GM12878 (cell line): ENCODE results near the gene PILRB. TPM values are rescaled to one million over a fixed set of nuclear protein-coding genes. Genes with fewer than 3 reads are reported as not detected.

ENCODE experiments used
- ATAC-seq: fragments of 200-7000 bp; cut with Tn5 transposase; 3 replicates; pipeline ENCODE4 v1.9.1; 2020; ENCODE audit warnings: mild to moderate bottlenecking, moderate library complexity
- BruUV-seq: library from RNA; stranded (reverse); fragments of 400-500 nt; replicated peaks from 2 replicates; lab custom pipeline; 2021; lab: Mats Ljungman, UMichigan
- CTCF ChIA-PET: fragments of 300-600 bp; sonication (Branson Sonifier 250); formaldehyde crosslinking; extraction: SDS; loops from one replicate; lab custom pipeline; 2021; ENCODE audit warnings: inconsistent platforms; lab: Yijun Ruan, JAX
- POLR2A ChIA-PET: fragments of 350-600 bp; formaldehyde crosslinking; extraction: SDS; loops from one replicate; lab custom pipeline; 2021; ENCODE audit warnings: inconsistent platforms; lab: Charles Lee
- RAD21 ChIA-PET: fragments of 300-600 bp; sonication (Branson Sonifier 250); formaldehyde crosslinking; loops from one replicate; lab custom pipeline; 2023; ENCODE audit warnings: antibody characterized with exemption; ENCODE audit not compliant: unreplicated experiment; lab: Charles Lee
- SMC1A ChIA-PET: fragments of 300-600 bp; sonication (Branson Sonifier 250); formaldehyde crosslinking; loops from one replicate; lab custom pipeline; 2023; ENCODE audit not compliant: unreplicated experiment, uncharacterized antibody; lab: Charles Lee
- DNase-seq: peaks from one replicate; pipeline ENCODE4 v3.0.0-alpha.2; 2011; ENCODE audit warnings: low read depth, low spot score
- FAIRE-seq: peaks from 3 replicates; lab custom pipeline; 2011; peaks lifted over from hg19 to GRCh38; lab: Jason Lieb, UNC
- H2AFZ ChIP-seq: 2 replicates; pipeline ENCODE4 v1.6.0; 2011; ENCODE audit warnings: low read depth, low read length, control low read depth; ENCODE audit not compliant: control insufficient read depth
- H3K27ac ChIP-seq: 2 replicates; pipeline ENCODE4 v1.5.1; 2011; ENCODE audit warnings: control low read depth; ENCODE audit not compliant: control insufficient read depth, insufficient read depth
- H3K27me3 ChIP-seq, 2 experiments: replicated peaks in 1 of 2; 2 replicates each; pipeline versions ENCODE4 v1.6.0 to v1.6.1; 2011; ENCODE audit warnings: low read length in 1 of 2; ENCODE audit not compliant: control insufficient read depth in 2 of 2, insufficient read depth in 2 of 2
- H3K36me3 ChIP-seq, 2 experiments: 2 replicates each; pipeline ENCODE4 v1.5.1; 2011; ENCODE audit warnings: low read length in 1 of 2; ENCODE audit not compliant: control insufficient read depth in 2 of 2, insufficient read depth in 2 of 2
- H3K4me1 ChIP-seq: 2 replicates; pipeline ENCODE4 v1.6.1; 2011; ENCODE audit warnings: mild to moderate bottlenecking, low read length, moderate library complexity, mixed read lengths; ENCODE audit not compliant: control insufficient read depth, insufficient read depth
- H3K4me2 ChIP-seq: 2 replicates; pipeline ENCODE4 v1.6.0; 2011; ENCODE audit warnings: control low read depth; ENCODE audit not compliant: control insufficient read depth, insufficient read depth
- H3K4me3 ChIP-seq: fragments of 200-600 bp; sonication (generic); 2 replicates; pipeline ENCODE4 v1.5.1; 2016
- H3K79me2 ChIP-seq: 2 replicates; pipeline ENCODE4 v1.6.0; 2011; ENCODE audit warnings: low read length; ENCODE audit not compliant: control insufficient read depth, insufficient read depth
- H3K9ac ChIP-seq: 2 replicates; pipeline ENCODE4 v1.8.0; 2011; ENCODE audit warnings: low read length, control low read depth, mixed read lengths; ENCODE audit not compliant: control insufficient read depth, insufficient read depth
- H3K9me3 ChIP-seq: replicated peaks from 3 replicates; pipeline ENCODE4 v1.5.1; 2011; ENCODE audit warnings: mild to moderate bottlenecking, low read length; ENCODE audit not compliant: control insufficient read depth, insufficient read depth
- H4K20me1 ChIP-seq: 2 replicates; pipeline ENCODE4 v1.6.0; 2011; ENCODE audit not compliant: control insufficient read depth, insufficient read depth
- ASH2L ChIP-seq: fragments of 300-600, 200-600 bp; sonication (generic); IDR thresholded peaks from 2 replicates; pipeline ENCODE4 v1.6.1; 2017; ENCODE audit warnings: low read depth, mild to moderate bottlenecking, borderline replicate concordance
- BHLHE40 ChIP-seq, 2 experiments: fragments of 450-650 bp in 1 of 2; IDR thresholded peaks; 2 replicates each; pipeline ENCODE4 v1.6.1; 2011 to 2017; ENCODE audit warnings: low read depth in 2 of 2, borderline replicate concordance in 1 of 2, improper control_type of control experiment in 1 of 2, low read length in 1 of 2, mild to moderate bottlenecking in 1 of 2
- DPF2 ChIP-seq: fragments of 450-650 bp; IDR thresholded peaks from 2 replicates; pipeline ENCODE4 v1.6.1; 2017; ENCODE audit warnings: mild to moderate bottlenecking
- ESRRA ChIP-seq: IDR thresholded peaks from 2 replicates; pipeline ENCODE4 v1.6.1; 2012; ENCODE audit warnings: mild to moderate bottlenecking, low read length, improper control_type of control experiment
- GABPA ChIP-seq: IDR thresholded peaks from 2 replicates; pipeline ENCODE4 v1.6.1; 2014; ENCODE audit warnings: antibody characterized with exemption, low read depth, mild to moderate bottlenecking, inconsistent platforms
- IKZF2 ChIP-seq, 2 experiments: fragments of 450-650 bp; IDR thresholded peaks; 2 replicates each; pipeline ENCODE4 v1.6.1; 2017; ENCODE audit warnings: mild to moderate bottlenecking in 2 of 2, moderate library complexity in 2 of 2
- IRF3 ChIP-seq: fragments of 450-650 bp; IDR thresholded peaks from 2 replicates; pipeline ENCODE4 v1.6.1; 2014; ENCODE audit warnings: mild to moderate bottlenecking
- LARP7 ChIP-seq: fragments of 450-650 bp; IDR thresholded peaks from 2 replicates; pipeline ENCODE4 v1.6.1; 2017; ENCODE audit warnings: mild to moderate bottlenecking
- MAX ChIP-seq: IDR thresholded peaks from 2 replicates; pipeline ENCODE4 v1.6.1; 2012; ENCODE audit warnings: low read depth, low read length, improper control_type of control experiment
- MEF2B ChIP-seq: fragments of 450-650 bp; IDR thresholded peaks from 2 replicates; pipeline ENCODE4 v1.6.1; 2018; ENCODE audit warnings: mild to moderate bottlenecking, moderate library complexity; ENCODE audit not compliant: partially characterized antibody, poor library complexity, severe bottlenecking
- NFIC ChIP-seq: IDR thresholded peaks from 2 replicates; pipeline ENCODE4 v1.6.1; 2012; ENCODE audit warnings: low read depth, mild to moderate bottlenecking, inconsistent platforms, low read length, moderate library complexity
- PBX3 ChIP-seq: IDR thresholded peaks from 2 replicates; pipeline ENCODE4 v1.6.1; 2011; ENCODE audit warnings: mild to moderate bottlenecking, low read depth, low read length, moderate library complexity; ENCODE audit not compliant: insufficient replicate concordance
- POLR2AphosphoS5 ChIP-seq: IDR thresholded peaks from 2 replicates; pipeline ENCODE4 v1.6.1; 2011; ENCODE audit warnings: mild to moderate bottlenecking, low read length, inconsistent platforms
- RBBP5 ChIP-seq: fragments of 200-600 bp; sonication (generic); conservative IDR thresholded peaks from 2 replicates; pipeline ENCODE4 v1.6.1; 2016
- SREBF1 ChIP-seq: IDR thresholded peaks from 2 replicates; pipeline ENCODE4 v1.6.1; 2012; ENCODE audit warnings: mild to moderate bottlenecking, low read length
- SREBF2 ChIP-seq: IDR thresholded peaks from 2 replicates; pipeline ENCODE4 v1.6.1; 2012; ENCODE audit warnings: mild to moderate bottlenecking, low read length
- SRF ChIP-seq, 2 experiments: IDR thresholded peaks; 2 replicates each; pipeline ENCODE4 v1.6.1; 2011; ENCODE audit warnings: low read depth in 2 of 2, low read length in 2 of 2, mild to moderate bottlenecking in 1 of 2, moderate library complexity in 1 of 2
- ZNF207 ChIP-seq: fragments of 450-650 bp; IDR thresholded peaks from 2 replicates; pipeline ENCODE4 v1.6.1; 2014; ENCODE audit warnings: antibody characterized with exemption, mild to moderate bottlenecking, borderline replicate concordance
- WGBS: methylation state at CpG from one replicate; pipeline ENCODE4 v1.1.6; 2016; ENCODE audit warnings: low lambda C conversion rate; ENCODE audit not compliant: insufficient replicate concordance, insufficient coverage; ENCODE audit errors: missing lambda C conversion rate; 5-methylcytosine and 5-hydroxymethylcytosine counted together
- in situ Hi-C: fragments of 300-500 bp; cut with MboI; formaldehyde crosslinking; loops from 9 replicates; pipeline ENCODE4 v1.14.3; 2018; ENCODE audit warnings: mixed read lengths
- intact Hi-C: fragments of 100-400 bp; cut with micrococcal nuclease; formaldehyde crosslinking; loops from one replicate; pipeline ENCODE4 v1.14.2; 2022; ENCODE audit not compliant: unreplicated experiment
- polyA plus RNA-seq, 11 experiments: library from polyadenylated mRNA; depleted of rRNA in 4 of 11; unstranded in 6 of 11; stranded (reverse) in 5 of 11; fragments of >200 nt; fragmentation: Nextera tagmentation in 4 of 11; fragmentation: Illumina TruSeq in 1 of 11; extraction: Ambion mirVana in 4 of 11; extraction: Trizol in 1 of 11; gene quantifications; 1 replicate in 1 of 11; 2 replicates in 10 of 11; pipeline versions ENCODE4 v1.2.1 to v1.2.3, GENCODE V29; 2011 to 2016; ENCODE audit warnings: inconsistent platforms in 2 of 11, missing spikeins in 2 of 11, low read depth in 1 of 11
- total RNA-seq, 4 experiments: library from RNA; depleted of rRNA in 3 of 4; stranded (reverse); fragments of >200 nt in 3 of 4; fragmentation: Illumina TruSeq in 1 of 4; extraction: Trizol in 1 of 4; gene quantifications; 2 replicates each; pipeline versions ENCODE4 v1.2.1 to v1.2.3, GENCODE V29; 2013 to 2021

PILRB gene
- total and polyA plus RNA-seq, 10 of the 15 experiments (the other 5 are each of a cell fraction or from before 2014, with no cell fraction given) = 2.6 to 50.3 (median 22.0) TPM

- ChIA-PET POLR2A (interaction anchor here (1.0 kb wide), 1 partner anchor 53 kb away, joined by 4 read pairs; no protein-coding TSS in a partner anchor), SMC1A (interaction anchor here (1.0 kb wide), 2 partner anchors 23 to 37 kb away, joined by 3 to 5 read pairs; no protein-coding TSS in a partner anchor), CTCF (interaction anchor here (1.1 to 10.0 kb wide), 4 partner anchors 17 to 45 kb away, joined by 3 to 134 read pairs (median 11); no protein-coding TSS in a partner anchor), RAD21 (interaction anchor here (4.1 kb wide), 1 partner anchor 37 kb away, joined by 25 read pairs; no protein-coding TSS in a partner anchor)
- Histone ChIP-seq H3K4me3 (no peak overlapping the region), H3K27me3 (no peaks in the 10 kb centered on the region), H3K4me2 (peak overlapping the region; percentile 19; the same call in 1 of the 2 replicates), H3K27ac (peak overlapping the region; percentile 63), H3K9ac (peak overlapping the region; percentile 49; the same call in 1 of the 2 replicates), H2AFZ (peak overlapping the region; percentile 9; the same call in 1 of the 2 replicates), H3K79me2 (peaks cover 11% of the 10 kb centered on the region), H3K9me3 (no peaks in the 10 kb centered on the region), H4K20me1 (no peaks in the 10 kb centered on the region), H3K36me3 (no peaks in the 10 kb centered on the region), H3K4me1 (peaks cover 67% of the 10 kb centered on the region)
- FAIRE-seq (no peak), DNase-seq (no peak), ATAC-seq (no peak)
- intact Hi-C loops (no loop called here), in situ Hi-C loops (no loop called here)
- no TSS peak for BruUV-seq
- no peak for TF ChIP-seq MAX
- no peak for TF ChIP-seq IKZF2 (IDR thresholded peaks at IDR 0.05)
- no peak for TF ChIP-seq ASH2L
- TF ChIP-seq SREBF2 = no peak
- no peak for TF ChIP-seq SREBF1
- TF ChIP-seq BHLHE40 (IDR thresholded peaks at IDR 0.05; ENCODE audit: borderline replicate concordance in 1 of 2, low read depth in 2 of 2, low read length in 1 of 2) = no peak
- TF ChIP-seq IRF3 = no peak
- TF ChIP-seq NFIC = no peak
- TF ChIP-seq SRF (IDR thresholded peaks at IDR 0.05; ENCODE audit: low read depth in 2 of 2, low read length in 2 of 2) = no peak
- TF ChIP-seq GABPA = no peak
- TF ChIP-seq MEF2B = no peak
- TF ChIP-seq PBX3 = no peak
- TF ChIP-seq RBBP5 = no peak
- TF ChIP-seq POLR2AphosphoS5 = no peak
- no peak for TF ChIP-seq ESRRA
- no peak for TF ChIP-seq DPF2
- no peak for TF ChIP-seq LARP7
- no peak for TF ChIP-seq ZNF207
- 87% methylated on average over 4 of the region's 4 CpGs for WGBS
These were observed 12.4 kb downstream of the PILRB start for GRCh38 chr7:100370303-100370702.
